ENCODE measurements around the gene C1orf52.

The C1orf52 gene

DNA sequence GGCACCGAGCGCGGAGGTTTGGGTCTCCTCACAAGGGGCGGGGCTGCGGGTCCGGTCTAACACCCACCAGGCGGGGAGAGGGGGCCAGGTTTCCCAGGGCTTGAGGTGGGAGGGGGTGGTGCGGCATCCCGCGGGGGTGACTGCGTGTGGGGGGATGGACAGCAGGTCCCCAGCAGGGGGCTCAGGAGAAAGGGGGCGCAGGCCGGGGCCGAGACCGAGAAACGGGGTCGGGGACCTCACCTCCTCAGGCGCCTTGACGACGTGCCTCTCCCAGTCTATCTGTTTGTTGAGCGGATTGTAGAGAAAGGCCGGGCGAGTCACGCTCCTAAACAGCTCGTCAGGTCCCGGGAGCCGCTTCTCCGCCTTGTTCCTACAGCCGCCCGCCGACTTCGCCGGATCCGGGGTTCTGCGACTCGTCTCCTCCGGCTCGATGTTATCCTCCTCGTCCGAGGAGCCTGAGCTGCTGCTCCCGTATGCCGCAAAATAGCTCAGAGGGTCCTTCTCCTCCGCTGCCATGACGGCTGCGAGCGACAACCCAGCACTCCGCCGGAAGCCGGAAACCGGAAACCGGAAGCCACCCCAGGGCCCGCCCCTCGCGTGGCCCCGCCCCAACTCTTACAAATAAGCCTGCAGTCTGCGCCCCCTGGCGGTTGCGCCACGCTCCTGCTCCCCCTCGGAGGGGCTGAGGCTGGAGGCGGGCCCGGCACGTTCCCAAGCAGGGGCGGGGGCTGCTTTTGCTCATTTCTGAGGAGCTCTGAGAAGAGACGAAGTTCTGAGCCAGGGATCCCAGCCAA lies at the start of gene C1orf52:
C1orf52 (minus strand) TSS at position 545 of the 794 bp plus-strand sequence; CDS start at position 516, 29 bp downstream.
- DNase-seq: peak; percentile 56

DNA sequence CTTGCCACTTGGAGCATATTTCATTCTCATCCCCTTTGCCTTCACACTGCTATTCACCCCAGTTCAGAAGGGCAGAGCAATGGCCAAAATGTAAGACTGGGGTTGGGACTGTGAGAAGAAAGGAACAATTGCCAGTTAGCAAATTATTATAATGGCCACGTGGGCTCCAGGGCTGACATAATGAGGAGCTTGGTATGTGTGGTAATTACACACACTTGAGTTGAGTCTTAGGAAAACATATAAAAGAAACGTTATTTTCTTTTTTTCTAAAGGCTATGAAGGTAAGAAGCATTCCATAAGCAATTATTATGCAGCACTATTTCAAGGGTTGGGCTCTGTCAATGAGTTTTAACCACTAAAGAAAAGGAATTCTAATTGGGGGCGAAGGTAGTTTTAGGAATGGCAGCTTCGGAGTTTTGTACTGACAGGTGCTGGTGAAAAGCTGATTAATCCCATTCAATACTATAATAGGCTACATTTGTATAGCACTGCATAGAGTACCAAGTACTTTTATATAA lies 49.4 kb upstream of the C1orf52 start:
- no peak for DNase-seq

DNA sequence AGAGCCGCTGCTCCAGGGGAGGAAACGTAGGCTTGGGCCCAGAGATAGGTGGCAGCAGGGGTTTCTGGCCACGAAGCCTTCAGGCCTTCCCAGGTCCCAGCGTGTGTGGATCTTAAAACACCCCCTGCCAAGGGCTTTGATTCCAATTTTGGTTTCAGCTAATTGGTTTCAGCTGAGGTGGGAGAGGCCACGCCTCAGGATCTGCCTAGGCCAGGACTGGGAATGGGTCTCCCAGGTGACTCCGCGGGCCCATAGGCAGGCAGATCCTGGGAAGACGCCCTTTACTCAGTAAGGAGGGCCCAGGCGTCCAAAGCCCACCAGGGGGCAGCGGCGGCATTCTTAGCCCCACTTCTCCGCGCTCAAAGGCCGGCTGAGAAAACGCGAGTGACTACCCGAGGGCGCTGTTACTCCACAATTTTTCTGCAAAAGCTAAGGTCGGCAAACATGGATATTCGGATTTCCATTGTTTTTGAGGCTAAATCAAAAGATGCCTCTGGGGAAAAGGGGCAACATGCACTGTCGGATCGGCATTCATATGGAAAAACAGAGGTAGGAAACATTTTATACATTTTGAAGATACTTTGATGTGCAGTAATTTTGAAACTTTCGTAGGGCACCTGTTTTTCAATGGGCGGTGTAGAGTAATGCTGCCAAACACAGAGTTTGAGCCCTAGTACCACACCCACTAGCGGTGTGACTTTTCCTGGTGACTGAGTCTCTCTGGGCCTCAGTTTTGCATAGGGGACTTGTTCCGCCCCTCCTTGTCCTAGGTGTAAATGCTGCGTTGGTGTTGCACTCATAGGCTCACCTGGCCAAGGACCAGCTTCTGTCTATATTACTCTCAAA lies 48.7 kb upstream of the C1orf52 start:
- no peak for DNase-seq

DNA sequence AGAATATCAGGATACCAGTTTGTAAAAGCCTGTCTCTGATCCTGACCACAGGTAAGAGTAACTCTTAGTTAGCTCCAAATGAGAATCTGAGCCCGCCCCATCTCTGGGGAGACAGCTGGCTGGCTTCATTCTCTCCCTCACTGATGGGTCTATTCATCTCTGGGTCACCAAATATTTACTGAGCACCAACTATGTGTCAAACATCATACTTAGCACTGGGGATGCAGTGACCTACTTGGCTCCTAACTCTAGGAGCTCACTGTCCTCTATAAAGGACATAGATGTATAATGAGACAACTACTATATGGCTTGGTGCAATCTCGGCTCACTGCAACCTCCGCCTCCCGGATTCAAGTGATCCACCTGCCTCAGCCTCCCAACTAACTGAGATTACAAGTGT lies 46.8 kb upstream of the C1orf52 start:
- no peak for DNase-seq

DNA sequence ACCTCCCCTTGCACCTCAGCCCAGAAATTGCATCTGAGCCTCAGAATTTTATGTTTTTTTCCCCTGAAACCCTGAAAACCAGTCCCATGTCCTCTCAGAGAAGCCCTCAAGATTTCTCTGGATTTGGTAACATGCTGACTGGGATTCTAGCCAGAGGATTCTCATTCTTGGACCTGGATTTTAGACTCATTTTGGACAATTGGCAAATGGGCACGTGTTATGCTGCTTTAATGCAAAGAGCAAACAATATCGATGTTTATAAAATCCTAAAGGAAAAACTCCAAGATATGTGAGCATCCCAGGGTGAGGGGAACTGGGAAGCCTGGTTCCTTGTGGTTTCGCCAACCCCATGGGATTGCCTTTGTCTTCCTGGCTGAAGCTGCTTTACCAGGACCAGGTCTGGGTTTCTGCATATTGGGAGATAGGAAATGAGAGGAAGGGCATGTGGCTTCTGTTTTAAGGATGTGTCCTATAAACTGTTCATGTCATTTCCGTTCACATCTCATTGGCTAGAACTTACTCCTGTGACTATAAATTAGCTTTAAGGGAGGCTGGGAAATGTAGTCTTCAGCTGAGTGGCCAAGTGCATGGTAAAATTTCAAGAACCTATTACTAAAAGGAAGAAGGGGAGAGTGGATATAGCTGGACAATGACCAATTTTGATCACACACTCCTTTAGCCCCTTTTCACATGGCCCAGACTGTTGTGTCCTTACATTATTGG lies 44.1 kb upstream of the C1orf52 start:
- DNase-seq: no peak

DNA sequence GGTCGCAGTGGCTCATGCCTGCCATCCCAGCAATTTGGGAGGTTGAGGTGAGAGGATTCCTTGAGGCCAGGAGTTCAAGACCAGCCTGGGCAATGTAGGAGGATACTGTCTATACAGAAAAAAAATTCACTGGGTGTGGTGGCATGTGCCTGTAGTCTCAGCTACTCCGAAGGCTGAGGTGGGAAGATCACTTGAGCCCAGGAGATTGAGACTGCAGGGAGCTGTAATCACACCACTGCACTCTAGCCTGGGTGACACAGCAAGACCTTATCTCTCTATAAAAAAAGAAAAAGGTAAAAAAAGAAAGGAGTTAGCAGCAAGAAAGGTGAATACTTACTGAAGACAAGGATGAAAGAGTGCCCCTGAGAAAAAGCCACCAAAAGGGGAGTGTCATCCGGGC lies 40.7 kb upstream of the C1orf52 start:
- no peak for DNase-seq

DNA sequence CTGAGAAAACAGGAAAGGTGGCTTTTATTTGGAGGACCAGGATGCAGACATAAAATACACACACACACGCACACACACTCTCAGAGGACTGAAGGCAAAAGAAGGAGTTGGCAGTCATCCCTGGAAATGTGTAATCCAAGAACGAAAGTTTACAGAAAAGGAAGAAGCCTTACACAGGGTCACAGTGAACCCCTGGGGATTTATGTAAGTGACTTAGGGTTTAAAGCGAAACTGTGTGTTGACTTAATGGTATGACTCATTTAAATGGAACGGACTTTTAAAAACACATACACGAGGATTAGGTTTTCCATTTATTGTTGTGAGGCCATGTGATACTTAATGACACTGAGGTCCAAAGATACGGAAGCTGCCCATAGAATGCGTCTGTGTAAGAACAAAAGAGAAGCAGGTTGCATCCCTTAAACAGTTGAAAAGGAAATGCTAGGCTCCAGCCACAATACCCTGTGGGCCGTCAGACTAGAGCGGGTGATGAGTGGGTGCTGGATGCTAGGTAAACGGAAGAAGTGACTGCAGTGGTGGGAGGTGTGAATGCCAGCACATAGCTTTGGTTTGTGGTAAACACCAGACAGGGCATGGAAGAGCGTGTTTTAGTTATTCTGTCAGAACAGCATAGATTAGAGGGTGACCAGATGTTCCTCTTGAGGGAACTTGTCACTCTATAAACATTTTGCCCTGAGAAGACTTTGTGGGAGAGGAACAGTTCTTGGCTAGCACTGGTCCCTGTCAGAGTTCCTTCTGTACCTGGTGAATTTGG lies 38.6 kb upstream of the C1orf52 start:
- no peak for DNase-seq

DNA sequence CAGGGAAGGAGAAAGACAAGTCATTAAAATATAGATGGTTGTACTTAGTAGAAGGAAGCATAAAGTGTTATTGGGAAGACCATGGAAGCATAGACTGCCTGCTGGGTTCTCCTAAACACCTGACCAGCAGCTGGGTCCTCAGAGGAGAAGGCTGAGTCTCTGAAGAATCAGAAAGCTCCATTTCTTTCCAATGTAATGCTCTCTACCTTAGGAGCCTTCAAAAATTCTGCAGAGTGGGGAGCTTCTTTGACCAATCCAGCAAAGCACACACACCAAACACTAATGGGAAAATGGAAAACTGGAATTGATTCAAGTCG lies 38.0 kb upstream of the C1orf52 start:
- no peak for DNase-seq

DNA sequence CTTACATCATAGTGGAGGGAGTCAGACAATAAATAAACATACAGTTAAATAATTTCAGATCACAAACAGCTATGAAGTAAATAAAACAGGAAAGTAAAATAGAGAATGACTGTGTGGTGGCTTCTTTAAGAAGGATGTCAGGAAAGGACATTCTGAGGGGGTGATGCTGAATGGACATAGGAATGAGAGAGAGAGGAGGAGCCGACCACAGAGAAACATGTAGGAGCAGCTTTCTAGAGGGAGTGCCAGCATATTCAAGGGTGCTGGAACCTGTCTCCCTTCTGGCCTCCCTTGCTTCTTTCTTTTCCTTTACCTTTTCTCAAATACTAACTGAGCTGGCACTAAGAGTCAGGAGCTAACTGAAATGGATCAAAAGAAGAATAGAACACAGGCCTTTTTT lies 37.5 kb upstream of the C1orf52 start:
- no peak for DNase-seq

DNA sequence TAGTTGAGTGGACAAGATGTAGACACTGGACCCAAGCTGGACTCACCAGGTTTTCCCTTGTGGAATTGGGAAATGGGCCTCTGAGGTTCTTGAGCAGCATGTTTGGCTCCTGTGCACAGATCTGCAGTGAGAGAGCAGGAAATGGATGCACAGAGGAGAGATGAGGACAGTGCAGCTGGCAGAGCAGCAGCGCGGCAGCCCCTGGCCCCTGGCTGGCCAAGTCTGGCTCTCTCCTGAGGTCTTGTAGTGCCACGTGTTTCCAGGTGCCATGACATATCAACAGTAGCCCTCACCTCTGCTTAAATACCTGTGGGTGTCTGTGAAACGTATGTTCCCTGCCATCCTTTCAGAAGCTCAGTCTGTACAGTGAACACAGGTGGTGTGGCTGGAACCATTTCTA lies 36.2 kb upstream of the C1orf52 start:
- no peak for DNase-seq

DNA sequence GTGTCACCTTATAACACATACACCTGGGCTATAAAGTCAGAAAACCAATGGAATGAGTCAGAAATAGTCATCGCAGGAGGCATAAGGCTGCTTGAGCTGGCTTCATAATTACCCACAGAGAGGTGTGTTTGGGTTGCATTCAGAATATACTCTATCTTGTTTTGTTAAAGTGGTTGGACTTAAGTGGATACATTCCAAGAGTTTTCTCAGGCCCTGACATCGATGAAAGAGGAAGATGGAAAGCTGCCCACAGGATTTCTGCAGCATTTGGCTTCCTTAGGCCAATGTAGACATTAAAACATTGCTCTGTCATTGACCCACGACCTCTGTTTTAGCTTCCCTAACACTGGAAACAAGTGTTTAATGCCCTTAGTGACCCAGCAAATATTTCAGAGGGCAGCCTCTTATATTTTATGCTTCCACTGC lies 35.6 kb upstream of the C1orf52 start:
- no peak for DNase-seq

DNA sequence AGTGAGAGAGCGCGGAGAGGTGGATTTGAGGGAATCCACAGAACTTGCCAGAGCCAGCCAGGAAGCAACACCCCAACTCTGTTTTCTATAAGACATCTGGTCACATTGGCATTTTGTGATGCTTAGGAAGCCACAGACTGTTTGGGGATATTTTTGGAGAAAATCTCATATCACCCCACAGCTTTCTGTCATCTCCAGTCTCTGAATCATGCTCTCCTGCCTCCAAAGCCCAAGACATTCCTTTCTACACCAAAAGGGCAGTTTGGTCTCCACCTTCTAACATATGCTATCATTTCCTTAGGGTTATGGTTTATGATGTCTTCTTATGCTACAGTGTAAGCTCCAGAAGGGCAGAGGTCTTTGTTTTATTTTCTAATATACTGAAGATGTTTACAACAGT lies 31.4 kb upstream of the C1orf52 start:
- no peak for DNase-seq

DNA sequence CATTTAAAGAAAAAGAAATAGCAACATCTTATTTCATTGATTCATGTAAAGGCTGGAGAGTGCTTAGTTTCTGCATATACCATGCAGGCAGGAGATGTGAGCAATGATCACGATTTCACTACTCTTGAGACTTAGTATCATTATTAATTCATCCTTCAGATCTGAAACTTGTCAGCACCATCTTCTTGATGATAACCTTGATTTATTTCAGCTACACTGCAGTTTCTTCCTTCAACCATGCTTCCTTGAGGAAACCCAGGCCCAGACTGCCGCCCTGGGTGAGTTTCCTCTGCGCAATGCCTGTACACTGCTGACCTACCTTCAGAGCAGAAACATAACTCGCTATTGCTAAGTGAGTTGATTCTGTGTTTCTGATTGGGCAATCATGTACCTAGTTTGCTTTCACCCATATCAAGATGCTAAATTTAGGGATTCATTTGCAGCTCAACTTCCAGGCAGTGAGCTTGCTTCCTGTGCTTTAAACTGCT lies 30.4 kb upstream of the C1orf52 start:
- no peak for DNase-seq

DNA sequence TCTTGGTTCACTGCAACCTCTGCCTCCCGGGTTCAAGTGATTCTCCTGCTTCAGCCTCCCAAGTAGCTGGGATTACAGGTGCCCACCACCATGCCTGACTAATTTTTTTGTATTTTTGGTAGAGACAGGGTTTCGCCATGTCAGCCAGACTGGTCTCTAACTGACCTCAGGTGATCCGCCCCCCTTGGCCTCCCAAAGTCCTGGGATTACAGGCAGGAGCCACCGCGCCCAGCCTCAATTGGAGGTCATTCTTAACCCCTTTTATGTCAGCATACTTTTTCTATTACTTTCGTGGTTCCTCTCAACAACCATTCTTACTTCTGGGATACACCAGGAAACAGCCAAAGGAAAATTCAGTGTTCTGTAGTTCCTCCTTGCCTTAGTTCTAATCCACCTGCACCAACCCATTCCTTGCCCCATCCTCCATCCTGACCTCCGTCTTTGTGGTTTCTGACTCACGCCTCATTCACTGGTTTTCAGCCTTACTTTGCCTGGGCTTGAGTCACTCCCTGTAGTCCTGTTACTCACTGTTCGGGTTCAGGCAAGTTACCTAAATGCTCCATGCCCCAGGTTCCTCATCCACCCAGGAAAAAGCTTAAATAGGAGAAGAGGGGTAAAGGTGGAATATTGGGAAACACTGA lies 29.9 kb upstream of the C1orf52 start:
- no peak for DNase-seq

DNA sequence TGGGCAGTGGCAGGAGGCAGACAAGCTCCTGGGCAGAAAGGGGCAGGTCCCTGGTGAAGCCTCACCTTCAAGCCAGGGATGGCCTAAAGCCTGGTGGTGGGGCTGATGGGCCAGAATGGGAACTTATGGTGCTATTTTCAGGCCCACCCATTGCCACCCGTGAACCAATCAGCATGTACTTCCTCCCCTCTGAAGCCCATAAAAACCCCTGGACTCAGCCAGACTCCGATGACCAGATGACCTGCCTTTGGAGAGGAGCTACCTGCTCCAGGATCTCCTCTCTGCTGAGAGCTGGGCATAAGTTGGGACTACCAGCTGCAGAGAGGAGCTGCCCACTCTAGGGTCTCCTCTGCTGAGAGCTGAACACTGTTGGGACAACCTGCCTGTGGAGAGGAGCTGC lies 24.7 kb upstream of the C1orf52 start:
- no peak for DNase-seq

DNA sequence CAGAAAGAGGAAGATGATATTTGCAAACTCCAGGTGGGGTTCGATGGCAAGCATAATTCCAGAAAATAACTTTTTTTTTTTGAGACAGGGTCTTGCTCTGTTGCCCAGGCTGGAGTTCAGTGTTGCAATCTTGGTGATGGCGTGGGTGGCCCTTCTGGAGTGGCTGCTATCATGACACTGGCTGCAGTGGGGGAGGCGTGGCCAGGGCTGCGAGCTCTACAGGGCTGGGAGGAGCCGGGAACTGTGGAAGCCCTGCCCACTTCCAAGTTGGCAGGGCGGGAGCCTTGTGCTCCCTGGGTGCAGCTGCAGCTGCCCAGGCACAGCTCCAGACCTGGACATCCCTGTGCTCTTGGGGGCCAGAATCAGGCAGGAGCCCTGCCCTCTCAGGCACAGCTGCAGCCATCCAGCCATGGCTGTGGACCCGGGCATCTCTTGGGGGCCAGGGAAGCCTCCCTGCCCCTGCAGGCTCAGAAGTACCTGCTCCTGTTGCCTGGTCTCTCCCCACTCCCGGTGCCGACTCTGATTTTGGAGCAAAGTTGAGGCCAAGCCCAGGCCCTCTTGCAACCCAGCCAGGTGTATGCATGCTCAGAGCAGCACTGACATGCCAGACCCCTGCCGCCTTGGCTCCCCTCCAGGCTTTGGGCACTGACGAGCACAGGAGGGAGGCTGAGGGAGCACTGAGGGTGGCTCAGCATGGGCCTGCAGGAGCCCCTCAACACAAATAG lies 24.2 kb upstream of the C1orf52 start:
- DNase-seq: no peak

DNA sequence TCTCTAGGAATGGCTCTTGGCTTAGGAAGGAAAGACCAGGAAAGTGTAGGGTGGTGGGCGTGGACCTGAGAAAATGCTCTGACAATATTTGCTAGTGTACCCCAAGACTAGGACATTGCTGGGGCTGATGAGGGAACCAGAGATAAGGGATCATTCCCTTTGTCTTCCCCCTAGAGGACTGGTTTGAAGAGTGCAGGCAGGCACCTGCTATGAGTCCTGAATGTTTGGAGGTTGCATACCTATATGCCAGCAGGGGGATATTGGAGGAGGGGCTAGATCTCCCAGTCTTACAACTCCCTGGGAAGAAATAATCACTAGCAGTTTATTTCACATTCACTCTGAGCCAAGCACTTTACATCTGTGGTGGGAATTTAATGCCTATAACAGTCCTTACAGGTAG lies 23.0 kb upstream of the C1orf52 start:
- no peak for DNase-seq

DNA sequence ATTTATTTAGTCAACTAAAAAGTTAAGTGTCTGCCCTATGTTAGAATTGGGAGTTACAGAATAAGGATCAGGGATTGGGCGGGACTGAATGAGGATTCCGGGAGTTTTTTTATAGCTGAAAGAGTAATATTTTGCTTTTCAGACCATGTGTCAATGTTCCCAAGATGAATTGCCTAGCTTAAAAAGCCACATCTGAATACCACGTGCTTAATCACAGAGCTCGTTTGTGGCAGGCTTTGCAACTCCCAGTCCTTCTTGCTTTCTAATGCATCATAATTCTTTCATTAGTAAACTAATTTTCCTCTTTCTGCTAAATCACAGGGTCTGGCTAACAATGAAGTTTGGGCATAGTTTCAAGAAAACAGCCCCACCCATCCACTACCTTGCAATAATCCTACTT lies 21.2 kb upstream of the C1orf52 start:
- no peak for DNase-seq

DNA sequence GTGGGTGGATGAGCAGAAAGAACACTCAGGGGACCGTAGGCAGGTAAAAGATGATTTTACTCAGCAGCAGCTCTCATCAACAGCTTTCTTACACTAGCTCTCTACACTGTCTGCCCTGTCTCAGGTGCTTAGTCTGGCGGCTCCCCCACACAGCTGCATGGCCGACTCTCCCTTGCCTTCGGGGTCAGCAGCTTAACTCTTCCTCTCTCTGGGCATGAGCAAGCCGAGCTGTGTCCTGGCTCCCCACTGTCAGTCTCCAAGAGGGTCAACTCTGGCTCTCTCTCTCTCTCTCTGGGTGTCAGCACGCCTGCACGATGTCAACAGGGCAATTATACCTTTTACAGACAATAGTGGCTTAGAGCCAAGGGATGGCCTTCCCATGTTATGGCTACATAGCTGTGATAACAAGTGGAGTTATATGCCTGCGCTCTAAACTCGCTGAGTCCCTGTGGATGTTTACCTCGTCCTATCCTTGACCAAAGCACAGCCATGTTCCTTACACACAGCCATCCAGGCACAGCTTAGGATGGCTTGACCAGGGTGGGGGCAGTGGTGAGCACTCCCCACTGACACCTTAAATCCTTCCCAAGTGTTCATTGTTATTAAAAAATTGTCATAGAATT lies 20.1 kb upstream of the C1orf52 start:
- no peak for DNase-seq

DNA sequence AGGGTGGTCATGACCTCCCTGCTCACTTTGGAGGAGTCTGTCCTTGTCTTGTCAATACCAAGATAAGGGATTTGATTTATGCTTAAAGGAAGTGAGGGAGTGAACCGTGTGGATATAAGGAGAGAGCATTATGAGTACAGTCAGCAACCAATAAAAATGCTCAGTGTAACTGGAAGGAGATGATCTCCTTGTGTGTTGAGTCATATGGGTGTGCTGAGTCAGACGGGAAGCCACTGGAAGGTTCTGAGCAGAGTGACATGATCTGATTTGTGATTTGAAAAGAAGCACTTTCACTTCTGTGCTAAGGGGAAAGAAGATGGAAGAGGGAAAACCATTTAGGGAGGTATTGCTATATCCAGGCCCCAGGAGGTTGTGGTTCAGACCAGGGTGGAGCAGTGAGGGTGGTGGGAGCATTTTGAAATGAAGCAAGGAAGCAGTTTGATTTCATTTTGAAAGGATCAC lies 19.4 kb upstream of the C1orf52 start:
- no peak for DNase-seq

DNA sequence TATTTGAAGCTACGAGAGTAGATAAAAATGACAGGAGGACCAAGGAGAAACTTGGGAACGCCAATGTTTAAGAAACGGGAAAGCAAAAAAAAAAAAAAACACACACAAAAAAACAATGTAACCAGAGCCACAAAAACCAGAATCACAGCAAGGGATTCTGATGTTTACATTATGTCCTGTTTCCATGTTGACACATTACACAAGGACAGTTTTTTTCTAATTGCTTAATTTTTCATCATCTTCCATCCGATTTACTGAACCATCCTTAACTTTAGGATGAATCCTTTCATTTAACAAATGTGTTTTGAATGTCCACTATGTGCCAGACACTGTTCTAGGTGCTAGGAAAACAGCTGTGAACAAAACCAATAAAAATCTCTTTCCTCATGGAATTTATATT lies 18.3 kb upstream of the C1orf52 start:
- no peak for DNase-seq

Data from NCI-H187 treated with DMSO at 0.1 percent for 48 hours (cell line).